ENCODE data around the gene SUN2. TPM values are rescaled to one million over a fixed set of nuclear protein-coding genes. Genes with fewer than 3 reads are reported as not detected.
A peak's percentile ranks its signal among the peaks of the same experiment; 100 is the strongest.
"Not testable (repeated sequence)": the region's sequence is repeated elsewhere in the genome, so short reads cannot be mapped to it uniquely, and the experiment has no call there.

Gene SUN2, protein sequence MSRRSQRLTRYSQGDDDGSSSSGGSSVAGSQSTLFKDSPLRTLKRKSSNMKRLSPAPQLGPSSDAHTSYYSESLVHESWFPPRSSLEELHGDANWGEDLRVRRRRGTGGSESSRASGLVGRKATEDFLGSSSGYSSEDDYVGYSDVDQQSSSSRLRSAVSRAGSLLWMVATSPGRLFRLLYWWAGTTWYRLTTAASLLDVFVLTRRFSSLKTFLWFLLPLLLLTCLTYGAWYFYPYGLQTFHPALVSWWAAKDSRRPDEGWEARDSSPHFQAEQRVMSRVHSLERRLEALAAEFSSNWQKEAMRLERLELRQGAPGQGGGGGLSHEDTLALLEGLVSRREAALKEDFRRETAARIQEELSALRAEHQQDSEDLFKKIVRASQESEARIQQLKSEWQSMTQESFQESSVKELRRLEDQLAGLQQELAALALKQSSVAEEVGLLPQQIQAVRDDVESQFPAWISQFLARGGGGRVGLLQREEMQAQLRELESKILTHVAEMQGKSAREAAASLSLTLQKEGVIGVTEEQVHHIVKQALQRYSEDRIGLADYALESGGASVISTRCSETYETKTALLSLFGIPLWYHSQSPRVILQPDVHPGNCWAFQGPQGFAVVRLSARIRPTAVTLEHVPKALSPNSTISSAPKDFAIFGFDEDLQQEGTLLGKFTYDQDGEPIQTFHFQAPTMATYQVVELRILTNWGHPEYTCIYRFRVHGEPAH
- total RNA-seq (133 and 137 TPM in 2 replicates), polyA plus RNA-seq (74.2 and 76.7 TPM in 2 replicates), polyA minus RNA-seq (99.0 and 125 TPM in 2 replicates), Bru-seq, nascent RNA (percentile 51 among the genes with signal in this experiment), BruChase-seq, experiment 1, labeled RNA remaining after a 6-hour chase (percentile 71 among the genes with signal in this experiment), BruChase-seq, experiment 2, labeled RNA remaining after a 2-hour chase (percentile 56 among the genes with signal in this experiment)
- polyA plus RNA-seq (2011; cell fraction: cytosol; rRNA removed): 65.0 and 75.7 TPM in 2 replicates
- polyA plus RNA-seq (2011; cell fraction: nucleus; rRNA removed): 88.2 and 92.7 TPM in 2 replicates
- polyA plus RNA-seq (2012): 51.1 and 53.0 TPM in 2 replicates
- polyA minus RNA-seq (2011; cell fraction: cytosol; rRNA and poly(A)+ RNA removed): 32.8 TPM
- 50.8 and 52.2 TPM in 2 replicates for polyA minus RNA-seq (2011; cell fraction: nucleus; rRNA and poly(A)+ RNA removed)
- long read RNA-seq, partial matches to known transcripts: 38 of 163 reads
- long read RNA-seq, other reads (novel, unspliced or antisense): 125 of 163 reads

DNA sequence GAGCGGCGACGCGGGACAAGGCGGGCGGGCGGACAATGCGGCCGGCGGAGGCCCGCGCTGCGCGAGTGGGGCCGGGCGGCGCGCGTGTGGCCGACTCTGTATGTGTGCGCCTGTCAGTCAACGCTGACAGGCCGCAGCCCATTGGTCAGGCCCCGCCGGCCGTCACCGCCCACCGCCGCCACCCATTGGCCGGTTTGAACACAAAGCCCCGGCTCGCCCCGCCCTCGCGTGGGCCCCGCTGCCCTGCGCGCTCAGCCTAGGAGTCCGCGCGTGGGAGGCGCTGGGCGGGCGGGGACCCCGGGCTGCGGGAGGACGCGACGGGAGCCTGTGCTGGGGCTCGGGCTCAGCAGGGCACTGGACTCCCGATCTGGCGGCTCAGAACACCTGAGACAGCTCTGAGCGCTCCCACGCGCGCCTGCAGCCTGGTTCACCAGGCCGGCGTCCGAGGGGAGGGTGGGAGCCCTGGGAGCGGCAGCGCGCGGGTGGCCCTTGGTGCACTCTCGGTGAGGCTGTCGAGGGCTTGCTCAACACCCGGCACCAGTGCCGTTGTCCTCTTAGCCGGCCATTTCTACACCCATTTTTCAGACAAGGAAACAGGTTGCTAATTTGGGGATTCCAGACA, at the start of gene SUN2:
TSS of gene SUN2 (minus strand) at position 88 of the 622 bp plus-strand sequence. CDS start 3,370 bp downstream, outside the sequence.
- H3K79me2 ChIP-seq (ENCODE audit: control insufficient read depth, insufficient read depth, low read length): peaks cover 14% of the 10 kb centered on the region
- peak within 1 kb of the TSS; percentile 55 to 74 (median 58) for H3K4me3 ChIP-seq (replicated peaks in 1 of 3; ENCODE audit: insufficient read depth in 1 of 3, low read depth in 1 of 3, low read length in 3 of 3)
- peak within 1 kb of the TSS; percentile 62 for H3K9ac ChIP-seq (replicated peaks; ENCODE audit: extremely low read depth, insufficient read depth, low read length)
- H3K9me1 ChIP-seq (replicated peaks; ENCODE audit: control insufficient read depth, extremely low read depth, insufficient read depth, low read length): no peaks in the 10 kb centered on the region
- H3K27ac ChIP-seq (ENCODE audit: insufficient read depth, low read depth, low read length): peak within 1 kb of the TSS; percentile 63
- H3K9me3 ChIP-seq (replicated peaks; ENCODE audit: control insufficient read depth, insufficient read depth, low read length): no peaks in the 10 kb centered on the region
- peak; percentile 88 for DNase-seq (ENCODE audit: low read depth, low spot score)
- H4K20me1 ChIP-seq (replicated peaks; ENCODE audit: control insufficient read depth, extremely low read depth, insufficient read depth, low read length): no peaks in the 10 kb centered on the region
- H3K27me3 ChIP-seq (ENCODE audit: control insufficient read depth in 2 of 2, insufficient read depth in 2 of 2, low read length in 2 of 2): no peaks in the 10 kb centered on the region
- ChIA-PET CTCF (interaction anchor here (2.1 to 3.1 kb wide), 2 partner anchors 11 to 13 kb away, joined by 18 to 26 read pairs; no protein-coding TSS in a partner anchor), POLR2A (interaction anchor here (0.6 kb wide), 1 partner anchor 50 kb away, joined by 3 read pairs; the partner anchor contains the start of gene GTPBP1)
- H3K4me2 ChIP-seq (ENCODE audit: insufficient read depth, low read length): peak within 1 kb of the TSS; percentile 94
- H3K36me3 ChIP-seq (ENCODE audit: control insufficient read depth in 2 of 2, extremely low read depth in 1 of 2, insufficient read depth in 2 of 2, low read length in 2 of 2): peaks cover 3 to 11% of the 10 kb centered on the region in 2 experiments
- intact Hi-C loops (cut with micrococcal nuclease): loop anchor here (1.0 to 2.0 kb wide), 2 partner anchors 32 to 51 kb away; partner anchors contain the start of gene GTPBP1
- no peak for TF ChIP-seq MYC (IDR thresholded peaks at IDR 0.05; ENCODE audit: low read depth, low read length)
- no peak for TF ChIP-seq JUN (IDR thresholded peaks at IDR 0.05; ENCODE audit: borderline replicate concordance, insufficient read depth, insufficient read length, low read depth)
- TF ChIP-seq POLR2AphosphoS5 (IDR thresholded peaks at IDR 0.05; ENCODE audit: insufficient read depth, low read depth, low read length): no peak
- TF ChIP-seq, protein P1, sequence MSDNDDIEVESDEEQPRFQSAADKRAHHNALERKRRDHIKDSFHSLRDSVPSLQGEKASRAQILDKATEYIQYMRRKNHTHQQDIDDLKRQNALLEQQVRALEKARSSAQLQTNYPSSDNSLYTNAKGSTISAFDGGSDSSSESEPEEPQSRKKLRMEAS (IDR thresholded peaks at IDR 0.05; ENCODE audit: insufficient read depth, insufficient read length): no peak
- no peak for TF ChIP-seq GATA2 (IDR thresholded peaks at IDR 0.05; ENCODE audit: insufficient read depth, insufficient read length, low read depth, low read length)
- TF ChIP-seq POLR2A (IDR thresholded peaks at IDR 0.05; ENCODE audit: low read depth, low read length): peak; percentile 36
- dilution Hi-C loops (cut with MboI; ENCODE audit: extremely low pct_ligation_motif_present, low sequenced_read_pairs): no loop called here
- peak; percentile 76 for FAIRE-seq
- peaks cover 22% of the 10 kb centered on the region for H3K4me1 ChIP-seq (ENCODE audit: control insufficient read depth, extremely low read depth, insufficient read depth, low read length)
- no TSS peak for BruUV-seq (replicated peaks)
- H2AFZ ChIP-seq (ENCODE audit: low read depth, low read length): peak within 1 kb of the TSS; percentile 53

DNA sequence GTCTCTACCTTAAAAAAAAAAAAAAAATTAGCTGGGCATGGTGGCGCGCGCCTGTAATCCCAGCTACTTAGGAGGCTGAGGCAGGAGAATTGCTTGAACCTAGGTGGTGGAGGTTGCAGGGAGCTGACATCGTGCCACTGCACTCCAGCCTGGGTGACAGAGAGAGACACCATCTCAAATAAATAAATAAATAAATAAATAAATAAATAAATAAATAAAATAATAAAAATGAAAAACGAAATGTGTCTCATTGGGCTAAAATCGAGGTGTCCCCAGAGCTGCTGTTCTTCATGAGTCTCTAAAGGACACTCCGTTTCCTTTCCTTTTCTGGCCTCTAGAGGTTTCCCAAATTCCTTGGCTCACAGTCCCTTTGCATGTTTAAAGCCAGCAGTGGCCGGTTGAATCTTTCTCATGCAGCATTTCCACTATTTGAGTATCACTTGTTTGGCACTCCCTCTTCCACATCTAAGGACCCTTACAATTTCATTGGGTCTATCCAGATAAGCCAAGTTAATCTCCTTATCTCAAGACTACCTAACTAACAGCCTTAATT, 49.3 kb upstream of the SUN2 start:
- H3K9ac ChIP-seq (replicated peaks; ENCODE audit: extremely low read depth, insufficient read depth, low read length); H3K4me1 ChIP-seq (ENCODE audit: control insufficient read depth, extremely low read depth, insufficient read depth, low read length); H3K27ac ChIP-seq (ENCODE audit: insufficient read depth, low read depth, low read length); H2AFZ ChIP-seq (ENCODE audit: low read depth, low read length); H3K4me3 ChIP-seq (replicated peaks in 1 of 3; ENCODE audit: insufficient read depth in 1 of 3, low read depth in 1 of 3, low read length in 3 of 3); H3K79me2 ChIP-seq (ENCODE audit: control insufficient read depth, insufficient read depth, low read length); FAIRE-seq; dilution Hi-C loops (cut with MboI; ENCODE audit: extremely low pct_ligation_motif_present, low sequenced_read_pairs); H4K20me1 ChIP-seq (replicated peaks; ENCODE audit: control insufficient read depth, extremely low read depth, insufficient read depth, low read length); POLR2A ChIA-PET; intact Hi-C loops (cut with micrococcal nuclease); BruUV-seq (replicated peaks); H3K36me3 ChIP-seq (ENCODE audit: control insufficient read depth in 2 of 2, extremely low read depth in 1 of 2, insufficient read depth in 2 of 2, low read length in 2 of 2); DNase-seq (ENCODE audit: low read depth, low spot score); H3K4me2 ChIP-seq (ENCODE audit: insufficient read depth, low read length); H3K9me3 ChIP-seq (replicated peaks; ENCODE audit: control insufficient read depth, insufficient read depth, low read length); H3K9me1 ChIP-seq (replicated peaks; ENCODE audit: control insufficient read depth, extremely low read depth, insufficient read depth, low read length): not testable (repeated sequence)
- CTCF ChIA-PET: interaction anchor here (1.2 kb wide), 1 partner anchor 36 kb away, joined by 4 read pairs; no protein-coding TSS in a partner anchor
- peaks cover 10 to 17% of the 10 kb centered on the region in 2 experiments for H3K27me3 ChIP-seq (ENCODE audit: control insufficient read depth in 2 of 2, insufficient read depth in 2 of 2, low read length in 2 of 2)
